GM19395 (cell line): ENCODE results near the gene C1orf50.
"Not testable (repeated sequence)": the region's sequence is repeated elsewhere in the genome, so short reads cannot be mapped to it uniquely, and the experiment has no call there.

Experiments
- ATAC-seq: cut with Tn5 transposase; IDR thresholded peaks from one replicate; pipeline ENCODE4 v1.9.1; 2021; ENCODE audit warnings: mild to moderate bottlenecking, moderate library complexity; ENCODE audit not compliant: unreplicated experiment

The C1orf50 gene

GRCh38 chr1:42797979-42798378 lies 30.9 kb downstream of the C1orf50 start:
- no peak for ATAC-seq

- no peak for ATAC-seq
These were observed 34.9 kb downstream of the C1orf50 start for GRCh38 chr1:42801832-42802473.

- no peak for ATAC-seq
These were observed 39.1 kb downstream of the C1orf50 start for GRCh38 chr1:42806171-42806570.

GRCh38 chr1:42806593-42806992 lies 39.5 kb downstream of the C1orf50 start:
- ATAC-seq, result no peak

GRCh38 chr1:42807056-42807668 lies 40.1 kb downstream of the C1orf50 start:
- no peak for ATAC-seq

GRCh38 chr1:42814815-42815214 lies 47.8 kb downstream of the C1orf50 start:
- ATAC-seq, result not testable (repeated sequence)

- no peak for ATAC-seq
These were observed 49.0 kb downstream of the C1orf50 start for GRCh38 chr1:42815941-42816584.

- ATAC-seq, result peak; percentile 80
These were observed 49.8 kb downstream of the C1orf50 start, which contains the start of the genes ERMAP and SVBP for GRCh38 chr1:42816585-42817439. TSS of gene ERMAP (plus strand) at chr1:42817122. CDS start at chr1:42830449, 13,327 bp downstream. TSS of gene SVBP (minus strand) at chr1:42817397. CDS start at chr1:42816544, 853 bp downstream.

GRCh38 chr1:42817440-42817767 lies 50.4 kb downstream of the C1orf50 start:
- ATAC-seq, result no peak

- ATAC-seq, result no peak
These were observed 50.9 kb downstream of the C1orf50 start for GRCh38 chr1:42817976-42818375.

- no peak for ATAC-seq
These were observed 53.8 kb downstream of the C1orf50 start for GRCh38 chr1:42820813-42821212.

- ATAC-seq, result no peak
These were observed 54.6 kb downstream of the C1orf50 start for GRCh38 chr1:42821690-42822089.

- no peak for ATAC-seq
These were observed 55.8 kb downstream of the C1orf50 start for GRCh38 chr1:42822800-42823392.

GRCh38 chr1:42824481-42825035 lies 57.5 kb downstream of the C1orf50 start:
- ATAC-seq, result no peak

- no peak for ATAC-seq
These were observed 58.2 kb downstream of the C1orf50 start for GRCh38 chr1:42825036-42825851.
